ENCODE data around the gene UBE2H.

The UBE2H gene

GRCh38 chr7:129859183-129859582 is 93.6 kb downstream of the UBE2H start:
- H3K27ac ChIP-seq: peak overlapping the region; percentile 92
- no peak for TF ChIP-seq CTCF (conservative IDR thresholded peaks at IDR 0.05)

GRCh38 chr7:129858490-129858889 is 94.3 kb downstream of the UBE2H start:
- peak overlapping the region; percentile 92 for H3K27ac ChIP-seq
- no peak for TF ChIP-seq CTCF (conservative IDR thresholded peaks at IDR 0.05)

- H3K27ac ChIP-seq: peak overlapping the region; percentile 92
- no peak for TF ChIP-seq CTCF (conservative IDR thresholded peaks at IDR 0.05)
These were observed 95.4 kb downstream of the UBE2H start for GRCh38 chr7:129857313-129857712.

- no peak for TF ChIP-seq CTCF (conservative IDR thresholded peaks at IDR 0.05)
- peak overlapping the region; percentile 92; the same call in 1 of the 2 replicates for H3K27ac ChIP-seq
These were observed 96.6 kb downstream of the UBE2H start for GRCh38 chr7:129855935-129856717.

- no peak for TF ChIP-seq CTCF (conservative IDR thresholded peaks at IDR 0.05)
- peak overlapping the region; percentile 92 for H3K27ac ChIP-seq
These were observed 97.5 kb downstream of the UBE2H start for GRCh38 chr7:129855234-129855673.

- no peak for TF ChIP-seq CTCF (conservative IDR thresholded peaks at IDR 0.05)
- H3K27ac ChIP-seq: peak overlapping the region; percentile 92
These were observed 98.4 kb downstream of the UBE2H start for GRCh38 chr7:129854401-129854800.

- peak overlapping the region; percentile 92 for H3K27ac ChIP-seq
- no peak for TF ChIP-seq CTCF (conservative IDR thresholded peaks at IDR 0.05)
These were observed 99.0 kb downstream of the UBE2H start for GRCh38 chr7:129853661-129854268.

Measured in VCaP (cell line).